GM18520 (cell line): ENCODE data around the gene SLC29A3.

Experiments
- ATAC-seq: cut with Tn5 transposase; IDR thresholded peaks from one replicate; pipeline ENCODE4 v1.9.1; 2021; ENCODE audit not compliant: unreplicated experiment

Gene SLC29A3

GRCh38 chr10:71319800-71320392 lies 837 bp downstream of the SLC29A3 start:
- ATAC-seq: no peak

- no peak for ATAC-seq
Observed at GRCh38 chr10:71320592-71320991, 1.5 kb downstream of the SLC29A3 start.

GRCh38 chr10:71321386-71321785 lies 2.3 kb downstream of the SLC29A3 start:
- no peak for ATAC-seq

- no peak for ATAC-seq
Observed at GRCh38 chr10:71323407-71323806, 4.3 kb downstream of the SLC29A3 start.

GRCh38 chr10:71324743-71325142 lies 5.7 kb downstream of the SLC29A3 start:
- no peak for ATAC-seq

GRCh38 chr10:71325267-71325666 lies 6.2 kb downstream of the SLC29A3 start:
- no peak for ATAC-seq

GRCh38 chr10:71326464-71326881 lies 7.4 kb downstream of the SLC29A3 start:
- ATAC-seq: no peak

GRCh38 chr10:71330789-71331404 lies 11.8 kb downstream of the SLC29A3 start:
- ATAC-seq: no peak

- no peak for ATAC-seq
Observed at GRCh38 chr10:71331736-71332135, 12.7 kb downstream of the SLC29A3 start.

- no peak for ATAC-seq
Observed at GRCh38 chr10:71332466-71332865, 13.4 kb downstream of the SLC29A3 start.

GRCh38 chr10:71333129-71333887 lies 14.2 kb downstream of the SLC29A3 start:
- ATAC-seq: no peak

GRCh38 chr10:71334221-71334791 lies 15.2 kb downstream of the SLC29A3 start:
- no peak for ATAC-seq

GRCh38 chr10:71335173-71335708 lies 16.2 kb downstream of the SLC29A3 start:
- no peak for ATAC-seq

GRCh38 chr10:71336632-71337031 lies 17.6 kb downstream of the SLC29A3 start:
- ATAC-seq: no peak

- ATAC-seq: no peak
Observed at GRCh38 chr10:71337219-71337701, 18.2 kb downstream of the SLC29A3 start.

- no peak for ATAC-seq
Observed at GRCh38 chr10:71338728-71339495, 19.9 kb downstream of the SLC29A3 start.

- no peak for ATAC-seq
Observed at GRCh38 chr10:71339796-71340589, 20.9 kb downstream of the SLC29A3 start.

- ATAC-seq: no peak
Observed at GRCh38 chr10:71342573-71343391, 23.7 kb downstream of the SLC29A3 start.

GRCh38 chr10:71343392-71343773 lies 24.3 kb downstream of the SLC29A3 start:
- no peak for ATAC-seq
